ENCODE results near the gene MYG1.

DNA sequence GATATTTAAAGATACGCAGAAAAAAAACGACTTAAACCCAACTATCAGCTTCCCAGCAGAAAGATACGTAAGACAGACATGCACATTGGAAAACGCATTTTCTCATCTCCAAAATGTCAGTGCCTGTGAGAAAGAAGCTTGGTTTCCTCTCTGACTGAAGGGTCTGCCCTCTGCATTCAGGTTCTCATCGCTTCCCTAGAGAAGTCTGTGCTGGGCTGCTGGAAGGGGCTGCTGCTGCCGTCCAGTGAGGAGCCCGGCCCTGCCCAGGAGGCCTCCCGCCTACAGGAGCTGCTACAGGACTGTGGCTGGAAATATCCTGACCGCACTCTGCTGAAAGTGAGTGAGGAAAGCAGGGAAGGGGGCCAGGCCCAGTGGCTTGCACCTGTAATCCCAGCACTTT is 8.8 kb upstream of the MYG1 start:
- no peak for TF ChIP-seq POLR2A (IDR thresholded peaks at IDR 0.05)
- TF ChIP-seq, protein P1, sequence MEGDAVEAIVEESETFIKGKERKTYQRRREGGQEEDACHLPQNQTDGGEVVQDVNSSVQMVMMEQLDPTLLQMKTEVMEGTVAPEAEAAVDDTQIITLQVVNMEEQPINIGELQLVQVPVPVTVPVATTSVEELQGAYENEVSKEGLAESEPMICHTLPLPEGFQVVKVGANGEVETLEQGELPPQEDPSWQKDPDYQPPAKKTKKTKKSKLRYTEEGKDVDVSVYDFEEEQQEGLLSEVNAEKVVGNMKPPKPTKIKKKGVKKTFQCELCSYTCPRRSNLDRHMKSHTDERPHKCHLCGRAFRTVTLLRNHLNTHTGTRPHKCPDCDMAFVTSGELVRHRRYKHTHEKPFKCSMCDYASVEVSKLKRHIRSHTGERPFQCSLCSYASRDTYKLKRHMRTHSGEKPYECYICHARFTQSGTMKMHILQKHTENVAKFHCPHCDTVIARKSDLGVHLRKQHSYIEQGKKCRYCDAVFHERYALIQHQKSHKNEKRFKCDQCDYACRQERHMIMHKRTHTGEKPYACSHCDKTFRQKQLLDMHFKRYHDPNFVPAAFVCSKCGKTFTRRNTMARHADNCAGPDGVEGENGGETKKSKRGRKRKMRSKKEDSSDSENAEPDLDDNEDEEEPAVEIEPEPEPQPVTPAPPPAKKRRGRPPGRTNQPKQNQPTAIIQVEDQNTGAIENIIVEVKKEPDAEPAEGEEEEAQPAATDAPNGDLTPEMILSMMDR (IDR thresholded peaks at IDR 0.05): no peak
